ENCODE measurements around the gene TP53TG3C. TPM values are rescaled to one million over a fixed set of nuclear protein-coding genes. Genes with fewer than 3 reads are reported as not detected.
"Not testable (repeated sequence)": the region's sequence is repeated elsewhere in the genome, so short reads cannot be mapped to it uniquely, and the experiment has no call there.

Gene TP53TG3C, protein sequence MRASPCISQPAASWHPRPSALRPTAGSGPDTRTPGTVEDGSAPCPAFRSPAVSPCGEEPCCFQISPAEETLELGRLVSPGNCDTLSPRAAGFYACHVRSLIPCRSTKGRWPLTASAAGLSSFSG
- total RNA-seq: under 1 TPM in 1 of 2 donors, not detected in 1; 0.18 TPM
- under 1 TPM in 1 of 6 donors, not detected in 5; 0.11 TPM for polyA plus RNA-seq (ENCODE audit: insufficient read length in 6 of 6)
- long read RNA-seq, donor 1: 0 reads
- long read RNA-seq, donor 2: 0 reads
- long read RNA-seq, donor 3: 0 reads
- long read RNA-seq, donor 4: 0 reads
- long read RNA-seq, donor 5: 0 reads
- long read RNA-seq, donor 6: 0 reads
- long read RNA-seq, donor 7: 0 reads
- long read RNA-seq, donor 8: 0 reads
- long read RNA-seq, donor 9: 0 reads
- long read RNA-seq, donor 10: 0 reads
- long read RNA-seq, donor 11: 0 reads
- long read RNA-seq, donor 12: 0 reads

- ATAC-seq; intact Hi-C loops (cut with DNase I); H3K27ac ChIP-seq; H3K36me3 ChIP-seq; DNase-seq; H3K9me3 ChIP-seq; H3K4me1 ChIP-seq; H3K27me3 ChIP-seq; H3K4me3 ChIP-seq: not testable (repeated sequence)
These were observed at the start of gene TP53TG3C for GRCh38 chr16:33193926-33194325. TSS of gene TP53TG3C (plus strand) at chr16:33194226. CDS start at chr16:33194294, 68 bp downstream.

Other genes starting within 250 kb of the TP53TG3C start
- not detected for gene TP53TG3E, start 110.1 kb downstream of the TP53TG3C start, total RNA-seq
- gene TP53TG3E, start 110.1 kb downstream of the TP53TG3C start, polyA plus RNA-seq (ENCODE audit: insufficient read length in 6 of 6): under 1 TPM in 1 of 6 donors, not detected in 5; 0.07 TPM
- gene TP53TG3B, start 166.6 kb downstream of the TP53TG3C start, total RNA-seq: not detected
- gene TP53TG3B, start 166.6 kb downstream of the TP53TG3C start, polyA plus RNA-seq (ENCODE audit: insufficient read length in 6 of 6): not detected

All from left lung (tissue), 14 donors.